HG03064 (cell line): ENCODE results near the gene VPS37C.

Experiments used
- ATAC-seq: cut with Tn5 transposase; IDR thresholded peaks from one replicate; pipeline ENCODE4 v1.9.1; 2021; ENCODE audit warnings: low read depth; ENCODE audit not compliant: unreplicated experiment

The VPS37C gene

DNA sequence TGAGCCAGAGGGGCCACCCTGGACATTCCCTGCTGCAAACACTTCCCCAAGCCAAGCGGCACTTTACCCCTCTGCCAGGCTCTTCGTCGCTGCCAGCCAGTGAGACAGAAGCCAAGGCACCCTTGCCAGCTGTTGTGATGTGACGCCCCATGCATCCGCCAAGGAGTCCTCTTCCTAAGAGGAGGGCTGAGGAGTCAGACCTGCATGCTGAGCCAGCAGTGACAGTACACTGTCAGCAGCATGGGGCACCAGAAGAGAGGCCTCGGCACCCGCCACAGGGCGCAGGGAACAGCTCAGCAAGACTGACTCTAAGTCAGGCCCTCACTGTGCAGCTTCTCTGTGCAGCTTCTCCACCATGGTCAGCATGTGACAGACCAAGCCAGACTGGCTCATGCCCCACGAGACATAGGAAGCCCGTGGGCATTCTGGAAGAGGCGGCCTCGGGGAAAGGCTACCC lies 26.4 kb downstream of the VPS37C start:
- ATAC-seq, result no peak

DNA sequence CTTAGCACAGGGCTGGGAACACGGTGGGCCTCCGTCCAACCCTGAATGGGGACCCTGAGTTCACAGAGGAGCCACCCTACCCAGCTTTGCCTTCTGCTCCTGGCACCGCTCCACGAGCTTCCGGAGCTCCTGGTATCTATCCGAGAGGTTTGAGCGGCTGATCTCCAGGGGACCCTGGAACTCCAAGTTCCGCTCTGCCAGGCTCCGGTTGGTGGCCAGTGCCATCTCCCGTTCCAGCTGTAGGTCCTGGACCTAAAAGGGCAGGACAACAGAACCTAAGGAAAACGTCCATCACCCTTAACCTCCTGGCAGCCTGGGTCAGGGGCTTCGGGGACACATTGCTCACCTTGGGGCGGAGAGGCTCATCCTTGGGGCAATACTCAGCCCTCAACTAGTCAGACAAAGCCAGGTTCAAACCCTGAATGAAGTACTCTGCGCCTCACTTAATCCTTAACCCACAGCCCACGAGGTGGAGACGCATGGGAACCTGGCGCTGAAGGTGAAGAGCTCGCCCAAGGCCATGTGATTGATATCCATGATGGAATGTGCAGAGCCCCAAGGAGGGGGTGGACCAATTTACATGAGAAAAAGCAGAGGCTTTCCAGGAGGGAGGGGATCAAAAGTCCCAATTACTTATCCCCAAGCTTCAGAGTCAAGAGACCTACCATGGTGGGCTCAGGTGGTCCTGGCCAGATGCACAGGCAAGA lies 27.1 kb downstream of the VPS37C start:
- ATAC-seq, result no peak

DNA sequence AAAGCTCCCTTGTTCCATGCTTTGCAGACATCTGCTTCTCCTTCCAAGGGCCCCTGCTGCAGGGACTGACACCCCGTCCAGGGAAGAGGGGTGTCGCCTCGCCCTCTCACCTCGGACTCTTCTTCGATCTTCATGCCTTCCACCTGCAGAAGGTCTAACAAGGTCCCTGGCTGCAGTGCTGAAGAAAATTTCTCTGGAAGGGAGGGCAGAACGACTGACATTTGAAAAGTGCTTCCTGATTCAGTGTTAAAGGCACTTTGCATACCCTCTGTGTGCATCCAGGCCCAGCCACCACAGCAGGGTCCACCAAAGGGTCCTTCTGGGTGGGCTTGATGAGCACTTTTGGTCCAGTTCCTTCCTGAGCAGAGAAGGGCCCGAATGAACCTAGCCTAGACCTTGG lies 28.1 kb downstream of the VPS37C start:
- ATAC-seq, result no peak

DNA sequence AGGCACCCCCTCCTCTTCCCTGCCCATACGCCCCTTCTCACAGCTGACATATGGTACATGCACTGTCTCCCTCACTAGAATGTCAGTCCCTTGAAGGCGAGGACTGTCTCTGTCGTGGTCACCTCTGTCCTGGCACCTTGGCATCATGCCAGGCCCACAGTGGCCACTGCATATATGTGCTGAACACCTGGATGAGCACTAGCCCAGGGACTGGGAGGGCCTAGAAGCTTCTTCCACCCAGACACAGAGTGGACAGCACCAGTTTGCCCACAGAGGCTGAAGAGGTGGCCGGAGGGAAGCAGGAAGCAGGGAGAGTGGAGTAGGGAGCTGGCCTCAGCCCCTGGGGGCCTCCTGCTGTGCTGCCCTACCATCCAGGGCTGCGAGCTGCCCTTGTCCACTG lies 28.6 kb downstream of the VPS37C start:
- no peak for ATAC-seq

DNA sequence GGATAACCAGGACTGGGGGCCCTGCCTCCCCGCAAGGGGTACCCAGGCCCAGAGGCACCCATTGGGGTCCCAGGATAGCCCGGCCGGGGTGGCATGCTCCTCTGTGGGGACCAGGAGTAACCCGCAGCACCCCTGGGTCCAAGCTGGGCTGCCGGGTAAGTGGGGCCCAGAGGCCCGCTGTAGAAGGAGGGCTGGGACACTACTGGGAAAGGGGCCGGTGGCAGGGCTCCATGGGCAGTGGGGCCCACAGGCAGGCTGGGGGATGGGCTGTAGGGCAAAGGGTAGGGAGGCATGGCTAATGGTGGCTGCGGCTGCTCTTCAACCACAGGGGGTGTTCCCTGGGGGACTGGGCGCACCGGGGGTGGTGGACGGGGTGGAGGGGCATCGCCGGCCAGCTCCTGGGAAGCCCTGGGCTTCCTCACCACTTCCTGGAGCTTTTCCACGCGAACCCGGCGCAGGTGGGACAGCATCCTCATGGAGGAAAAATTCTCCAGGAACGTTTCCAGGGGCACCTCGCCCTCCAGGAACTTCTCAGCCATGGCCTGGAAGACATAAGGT lies 29.1 kb downstream of the VPS37C start:
- ATAC-seq, result no peak

DNA sequence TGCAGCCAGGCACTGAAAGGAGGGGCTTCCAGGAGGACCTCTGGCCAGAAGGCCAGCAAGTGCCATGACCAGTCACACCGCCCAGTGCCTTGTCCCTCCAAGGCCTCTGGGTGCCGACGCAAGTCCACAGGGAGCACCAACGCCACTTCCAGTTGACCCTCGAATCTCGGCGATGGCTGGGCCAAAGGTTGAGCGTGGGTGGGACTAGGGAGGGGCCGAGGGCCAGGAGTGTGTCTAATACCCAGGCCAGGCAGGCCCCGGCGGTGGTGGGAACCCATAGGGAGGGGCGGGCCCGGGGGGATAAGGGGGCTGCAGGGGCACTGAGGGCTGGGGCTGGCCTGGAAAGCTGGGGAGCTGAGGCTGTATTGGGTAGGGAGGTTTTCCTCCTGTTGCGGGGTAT lies 29.6 kb downstream of the VPS37C start:
- no peak for ATAC-seq

DNA sequence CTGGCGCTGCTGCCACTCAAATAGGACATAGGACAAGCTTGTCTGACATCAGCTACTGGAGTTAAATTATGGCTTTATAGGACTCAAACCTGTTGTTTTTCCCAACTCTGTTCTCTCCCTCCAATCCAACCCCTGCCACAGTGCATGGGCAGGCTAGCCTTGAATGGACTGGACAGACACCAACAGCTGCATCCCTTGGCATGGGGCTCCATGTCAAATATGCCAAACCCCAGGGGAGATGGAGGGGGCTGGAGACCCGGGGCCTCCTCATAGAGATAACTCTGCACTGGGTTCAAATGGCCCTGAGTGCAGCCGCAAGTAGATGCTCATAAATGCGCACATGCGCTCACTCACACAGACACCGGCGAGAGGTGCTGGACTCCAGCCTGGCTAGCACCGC lies 30.0 kb downstream of the VPS37C start:
- no peak for ATAC-seq

DNA sequence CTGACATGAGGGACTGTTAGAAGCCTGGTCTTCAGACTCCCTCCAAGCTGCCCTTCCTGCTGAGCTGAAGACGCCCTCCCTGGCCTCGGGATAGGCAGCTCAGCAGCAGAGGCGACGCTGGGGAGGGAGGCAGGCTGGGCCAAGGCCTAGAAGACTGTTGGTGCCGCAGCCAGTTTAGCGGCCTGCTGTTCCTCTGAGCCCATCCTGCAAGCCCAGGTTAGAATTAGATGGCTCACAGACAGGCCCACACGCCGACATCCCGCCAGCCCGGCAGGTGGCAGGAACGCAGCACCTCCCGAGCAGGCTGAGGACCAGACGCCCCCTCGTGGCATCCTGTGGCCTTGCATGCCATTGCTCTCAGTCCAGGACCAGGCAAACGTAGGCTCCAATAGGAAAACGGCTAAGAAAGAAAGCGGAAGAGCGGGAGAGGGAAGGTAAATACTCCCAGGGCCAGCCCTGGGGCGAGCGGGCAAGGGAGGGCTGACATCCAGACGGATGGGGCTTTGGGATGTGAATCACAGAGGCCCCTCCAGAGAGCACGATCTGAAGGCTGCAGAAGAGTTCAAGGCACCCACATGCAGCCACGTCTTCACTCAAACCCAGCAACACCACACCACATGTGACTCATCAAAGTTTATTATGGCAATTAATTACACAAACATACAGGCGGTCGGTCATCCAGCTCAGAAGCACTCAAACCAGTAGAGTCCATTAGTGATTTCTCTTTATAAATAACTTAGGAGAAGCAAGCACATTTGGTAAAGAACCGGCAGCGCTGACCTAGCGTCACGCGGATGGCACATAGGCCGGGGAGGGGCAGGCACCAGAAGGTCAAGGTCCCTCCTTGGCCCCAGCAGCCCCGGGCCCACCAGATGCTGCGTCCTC lies 31.3 kb downstream of the VPS37C start:
- no peak for ATAC-seq

DNA sequence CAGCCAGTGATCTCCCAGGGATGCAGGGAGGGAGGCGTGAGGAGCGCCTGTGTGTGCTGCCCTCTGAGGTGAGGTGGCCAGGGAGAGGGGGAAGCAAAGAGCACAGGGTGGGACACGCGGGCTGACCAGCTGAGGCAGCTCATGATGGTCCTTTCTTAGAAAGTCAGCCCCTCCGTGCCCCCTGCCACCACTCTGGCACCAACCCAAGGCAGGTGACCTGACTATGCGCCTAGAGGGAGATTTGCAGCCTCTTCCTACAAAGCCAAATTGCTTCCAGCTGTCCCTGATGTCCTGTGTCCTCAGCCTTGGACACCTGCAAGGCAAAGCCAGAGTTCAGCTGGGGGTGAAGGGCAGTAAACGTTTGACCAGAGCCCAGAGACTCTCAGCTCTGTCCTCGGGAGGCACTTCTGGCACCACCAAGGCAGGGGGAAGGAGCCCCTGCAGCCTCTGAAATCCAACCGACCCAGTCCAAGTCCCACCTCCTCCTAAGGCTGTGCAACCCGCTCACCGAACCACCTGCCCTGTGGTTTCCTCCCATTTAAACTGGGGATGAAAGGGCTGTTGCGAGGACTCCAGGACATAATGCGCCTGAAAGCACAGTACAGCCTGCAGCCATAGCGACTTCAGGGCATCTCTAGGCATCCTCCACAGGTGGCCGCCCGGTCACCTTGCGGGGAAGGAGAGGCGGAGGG lies 32.1 kb downstream of the VPS37C start:
- no peak for ATAC-seq

DNA sequence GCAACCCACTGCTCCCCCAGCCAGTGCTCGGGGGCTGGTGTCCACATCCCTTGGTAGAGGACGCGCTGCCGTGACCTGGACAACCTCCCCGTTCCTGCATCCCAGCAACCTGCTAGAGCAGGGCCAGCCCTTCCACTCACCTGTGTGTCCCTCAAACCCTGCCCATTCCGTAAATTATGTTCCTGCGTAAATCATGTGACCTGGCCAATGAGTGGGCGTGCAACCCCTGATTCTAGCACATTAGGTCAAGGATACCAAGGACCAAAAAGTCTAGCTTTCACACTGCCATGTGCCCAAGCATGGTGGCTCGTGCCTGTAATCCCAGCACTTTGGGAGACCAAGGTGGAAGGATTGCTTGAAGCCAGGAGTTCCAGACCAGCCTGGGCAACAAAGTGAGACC lies 33.2 kb downstream of the VPS37C start:
- ATAC-seq, result no peak

DNA sequence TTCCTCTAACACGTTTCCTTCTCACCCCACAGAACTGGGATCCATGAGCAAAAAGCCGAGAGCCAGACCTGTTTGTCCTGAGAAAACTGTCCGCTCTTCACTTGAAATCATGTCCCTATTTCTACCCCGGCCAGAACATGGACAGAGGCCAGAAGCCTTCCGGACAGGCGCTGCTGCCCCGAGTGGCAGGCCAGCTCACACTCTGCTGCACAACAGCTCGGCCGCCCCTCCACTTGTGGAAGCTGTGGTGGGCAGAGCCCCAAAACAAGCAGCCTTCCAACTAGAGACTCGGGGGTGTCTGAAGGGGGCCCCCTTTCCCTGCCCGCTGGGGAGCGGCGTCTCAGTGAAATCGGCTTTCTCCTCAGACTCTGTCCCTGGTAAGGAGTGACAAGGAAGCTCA lies 35.0 kb downstream of the VPS37C start:
- ATAC-seq, result no peak

DNA sequence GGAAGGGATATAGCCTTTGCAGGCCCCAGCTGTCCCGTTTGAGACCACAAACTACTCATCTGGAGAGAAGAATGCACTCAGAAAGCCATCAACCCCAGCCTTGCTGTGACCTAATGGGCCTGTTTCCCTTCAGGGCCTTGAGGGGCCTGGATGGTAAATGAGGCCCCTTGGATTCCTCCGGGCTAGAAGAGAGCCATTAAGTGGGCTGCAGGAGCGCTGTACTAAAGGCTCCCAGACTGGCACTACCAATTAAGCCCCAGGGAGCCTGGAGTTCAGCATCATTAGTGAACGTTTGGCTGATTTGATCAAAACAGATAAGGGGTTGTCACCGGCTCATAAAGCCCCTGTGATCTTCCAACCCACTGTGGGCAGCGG lies 35.9 kb downstream of the VPS37C start:
- ATAC-seq, result no peak

DNA sequence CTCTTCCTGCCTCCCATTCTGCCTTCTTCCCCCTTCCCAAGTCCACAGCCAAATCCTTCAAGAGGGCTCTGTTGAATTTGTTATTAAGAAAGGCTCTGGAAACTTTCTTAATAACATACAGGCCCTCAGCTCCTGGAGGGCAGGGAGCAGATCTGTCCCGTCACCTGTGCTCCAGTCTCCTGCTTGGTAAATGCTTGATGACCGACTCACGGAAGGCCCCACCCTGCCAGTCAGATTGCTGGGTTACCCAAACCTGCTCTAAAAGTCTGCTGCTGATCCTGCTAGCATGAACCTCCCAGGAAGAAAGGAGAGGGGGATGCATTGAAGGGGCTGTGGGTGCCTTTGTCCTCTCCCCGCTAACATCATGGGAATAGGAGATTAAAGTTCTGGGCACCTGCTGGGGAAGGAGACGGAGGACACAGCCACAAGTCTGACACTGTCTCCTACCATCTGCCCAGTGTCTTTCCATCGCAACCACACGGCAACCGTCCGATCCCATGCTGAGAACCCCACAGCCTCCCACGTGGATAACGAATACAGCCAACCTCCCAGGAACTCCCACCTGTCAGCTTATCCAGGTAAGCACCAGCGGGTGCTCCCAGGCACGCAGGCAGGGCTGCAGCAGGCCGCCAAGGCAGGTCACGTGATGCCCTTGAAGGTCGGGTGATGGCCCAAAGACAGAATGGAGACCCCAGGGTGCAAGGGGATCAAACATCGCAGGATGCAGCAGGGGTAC lies 36.5 kb downstream of the VPS37C start:
- no peak for ATAC-seq

DNA sequence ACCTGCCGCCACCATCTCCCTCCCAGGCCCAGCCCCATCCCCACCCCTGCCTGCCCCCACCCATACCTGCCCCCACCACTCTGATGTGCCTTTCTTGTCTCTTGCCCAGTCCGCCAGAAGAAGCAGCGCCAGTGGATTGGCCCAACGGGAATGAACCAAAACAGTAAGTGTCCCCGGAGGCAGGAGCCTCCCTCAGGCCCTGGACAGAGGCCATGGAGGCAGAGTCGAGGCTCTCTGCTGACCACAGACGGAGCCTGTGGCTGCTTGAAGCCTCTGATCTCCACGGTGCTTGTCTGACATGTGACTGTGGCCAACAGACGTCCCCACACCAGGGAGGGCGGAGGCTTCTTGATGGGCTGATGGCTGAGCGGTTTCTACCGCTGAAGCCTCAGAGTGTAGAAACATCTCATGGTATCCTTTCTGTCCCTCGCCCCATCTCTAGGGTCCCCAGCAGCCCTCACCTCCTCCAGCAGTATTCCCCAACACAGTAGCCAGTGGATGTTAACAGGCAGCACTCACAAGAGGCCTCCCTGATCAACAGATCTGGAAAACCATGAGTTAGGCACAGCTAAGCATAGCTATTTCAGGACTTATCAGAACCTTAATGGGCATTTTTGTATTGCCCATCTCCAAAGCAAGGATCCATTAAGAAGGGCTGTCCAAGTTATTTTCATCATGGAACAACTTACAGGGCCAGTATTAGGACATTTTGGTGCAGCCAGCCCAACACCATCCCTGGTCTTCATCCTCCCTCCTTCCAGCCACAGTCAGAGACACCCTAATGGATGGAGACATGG lies 37.3 kb downstream of the VPS37C start:
- no peak for ATAC-seq

DNA sequence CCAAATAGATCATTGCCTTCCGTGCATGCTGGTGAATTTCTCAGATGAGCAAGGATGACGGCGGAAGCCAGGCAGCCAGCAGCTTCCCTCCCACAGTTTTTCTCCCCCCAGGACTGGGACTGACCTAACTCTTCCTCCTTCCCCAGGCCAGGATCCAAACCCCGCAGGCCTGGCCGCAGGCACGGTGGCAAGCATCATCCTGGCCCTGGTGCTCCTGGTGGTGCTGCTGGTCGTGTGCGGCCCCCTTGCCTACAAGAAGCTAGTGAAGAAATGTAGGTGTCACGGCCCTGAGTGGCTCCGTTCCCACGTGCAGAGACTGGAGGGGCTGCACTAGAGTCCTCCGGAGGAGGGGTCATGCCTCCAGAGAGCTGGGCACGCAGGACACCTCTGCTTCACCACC lies 38.5 kb downstream of the VPS37C start:
- no peak for ATAC-seq

DNA sequence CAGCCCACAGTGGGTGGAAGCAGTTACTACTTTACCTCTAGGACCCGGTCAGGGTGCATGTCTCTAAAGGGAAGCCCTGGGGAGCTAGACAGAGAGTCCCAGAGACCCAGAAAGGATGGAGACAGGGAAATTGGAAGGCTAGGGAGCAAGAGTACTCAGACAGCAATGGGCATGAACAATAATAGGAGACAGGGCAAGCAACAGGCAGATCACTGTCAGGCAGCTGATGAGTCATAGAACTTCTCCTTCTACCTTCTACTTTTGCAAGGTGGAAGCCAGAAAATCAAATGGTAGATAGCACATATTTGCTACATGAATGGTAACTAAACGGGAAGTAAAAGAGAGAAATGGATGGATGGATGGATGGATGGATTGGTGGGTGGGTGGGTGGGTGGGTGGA lies 39.3 kb downstream of the VPS37C start:
- ATAC-seq, result no peak

DNA sequence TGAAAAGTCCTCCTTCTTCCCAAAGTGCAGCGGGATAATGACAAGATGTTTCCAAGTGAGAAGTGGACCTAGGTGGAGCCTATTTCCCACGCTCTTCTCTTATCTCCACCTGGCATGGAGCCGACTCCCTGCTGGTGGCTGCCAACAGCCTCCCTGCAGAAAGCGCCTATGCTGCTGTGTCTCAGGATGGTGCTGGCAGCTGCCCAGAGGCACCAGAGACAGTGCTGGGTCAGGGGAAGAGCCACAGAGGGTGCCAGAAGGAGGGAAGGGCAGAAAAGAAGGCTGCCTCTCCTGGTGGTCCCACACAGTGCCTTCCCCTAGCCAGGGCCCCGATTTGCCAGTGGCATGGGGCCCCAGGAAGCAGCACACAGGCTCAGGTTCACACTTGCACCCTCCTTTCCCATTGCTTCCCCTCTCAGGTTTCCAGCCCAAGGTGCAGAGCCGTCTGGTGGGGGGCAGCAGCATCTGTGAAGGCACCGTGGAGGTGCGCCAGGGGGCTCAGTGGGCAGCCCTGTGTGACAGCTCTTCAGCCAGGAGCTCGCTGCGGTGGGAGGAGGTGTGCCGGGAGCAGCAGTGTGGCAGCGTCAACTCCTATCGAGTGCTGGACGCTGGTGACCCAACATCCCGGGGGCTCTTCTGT lies 39.9 kb downstream of the VPS37C start:
- no peak for ATAC-seq

DNA sequence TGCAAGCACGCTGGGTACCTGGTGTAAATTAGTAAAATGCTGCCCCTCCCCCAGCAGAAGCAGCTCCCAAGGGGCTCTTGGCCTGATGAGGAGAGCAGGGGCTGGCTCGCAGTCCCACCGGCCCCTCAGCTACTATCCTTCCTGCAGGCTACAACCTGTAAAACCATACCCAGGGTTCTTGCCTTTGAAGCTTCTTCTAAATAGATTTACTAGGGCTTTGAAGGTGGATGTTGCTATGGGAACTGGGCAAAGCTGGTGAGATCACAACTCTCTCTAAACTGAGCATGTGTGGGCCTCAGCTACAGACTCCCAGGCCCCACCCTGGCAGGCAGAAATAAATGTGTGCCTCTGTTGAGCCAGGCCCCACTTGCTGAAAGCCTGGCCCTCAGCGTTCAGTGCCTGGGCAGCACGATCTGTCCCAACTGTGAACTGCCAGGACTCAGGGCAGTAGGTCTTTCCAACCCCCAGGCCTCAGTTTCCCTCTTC lies 40.5 kb downstream of the VPS37C start:
- no peak for ATAC-seq

DNA sequence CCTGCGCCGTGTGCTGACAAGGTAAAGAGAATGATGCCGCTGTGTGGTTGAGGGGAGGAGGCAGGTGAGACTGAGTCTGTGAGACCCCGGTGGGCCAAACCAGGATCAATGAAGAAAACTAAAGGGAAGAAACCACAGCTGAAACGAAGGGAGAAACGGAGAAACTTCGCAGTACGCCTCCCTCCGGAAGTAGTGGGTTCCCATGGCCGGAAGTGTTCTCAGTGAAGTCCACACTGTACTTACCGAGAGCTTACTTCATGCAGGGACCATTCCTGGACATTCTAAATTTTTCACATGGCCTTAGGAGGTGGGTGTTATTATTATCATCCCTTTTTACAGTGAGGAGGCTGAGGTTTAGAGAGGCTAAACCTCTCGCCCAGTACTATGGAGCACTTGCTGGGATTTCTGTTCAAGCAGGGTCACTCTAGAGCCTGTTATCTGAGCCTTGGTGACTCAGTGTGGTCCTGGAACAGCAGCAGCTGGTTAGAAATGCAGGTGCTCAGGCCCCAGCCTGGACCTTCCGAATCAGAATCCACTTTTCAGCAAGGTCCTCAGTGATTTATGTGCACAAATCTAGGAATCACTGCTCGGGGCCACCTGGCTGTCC lies 41.0 kb downstream of the VPS37C start:
- ATAC-seq, result no peak
